ENCODE data around the gene HCK. TPM values are rescaled to one million over a fixed set of nuclear protein-coding genes. Genes with fewer than 3 reads are reported as not detected.
"Not testable (repeated sequence)": the region's sequence is repeated elsewhere in the genome, so short reads cannot be mapped to it uniquely, and the experiment has no call there.

HCK gene
- total RNA-seq, 4 donors from 2014 or later = 2.6 to 31.8 (median 10.2) TPM

DNA sequence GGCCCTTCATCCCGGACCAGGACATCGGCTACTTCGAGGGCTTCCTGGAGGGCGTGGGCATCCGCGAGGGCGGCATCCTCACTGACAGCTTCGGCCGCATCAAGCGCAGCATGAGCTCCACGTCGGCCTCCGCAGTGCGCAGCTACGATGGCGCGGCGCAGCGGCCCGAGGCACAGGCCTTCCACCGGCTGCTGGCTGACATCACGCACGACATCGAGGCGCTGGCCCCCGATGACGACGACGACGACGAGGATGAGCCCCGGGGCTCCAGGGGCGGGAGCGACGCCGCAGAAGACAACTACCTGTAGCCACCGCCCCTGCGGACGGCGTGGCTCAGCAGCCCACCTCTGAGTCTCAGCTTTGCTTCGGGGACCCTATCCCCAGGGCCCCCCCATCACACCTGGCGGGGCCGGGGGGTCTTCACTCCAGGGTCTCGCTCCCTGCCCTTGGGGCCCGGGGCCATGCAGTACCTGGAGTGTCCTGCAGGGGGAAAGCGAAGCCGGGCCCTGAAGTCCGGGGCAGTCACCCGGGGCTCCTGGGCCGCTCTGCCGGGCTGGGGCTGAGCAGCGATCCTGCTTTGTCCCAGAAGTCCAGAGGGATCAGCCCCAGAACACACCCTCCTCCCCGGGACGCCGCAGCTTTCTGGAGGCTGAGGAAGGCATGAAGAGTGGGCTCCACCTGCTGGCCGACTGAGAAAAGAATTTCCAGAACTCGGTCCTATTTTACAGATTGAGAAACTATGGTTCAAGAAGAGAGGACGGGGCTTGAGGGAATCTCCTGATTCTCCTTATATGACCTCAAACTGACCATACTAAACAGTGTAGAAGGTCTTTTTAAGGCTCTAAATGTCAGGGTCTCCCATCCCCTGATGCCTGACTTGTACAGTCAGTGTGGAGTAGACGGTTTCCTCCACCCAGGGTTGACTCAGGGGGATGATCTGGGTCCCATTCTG, 20.8 kb upstream of the HCK start:
- Histone ChIP-seq H3K27ac (no peak overlapping the region), H3K9me3 (no peaks in the 10 kb centered on the region), H3K27me3 (peaks cover 62% of the 10 kb centered on the region), H3K36me3 (no peaks in the 10 kb centered on the region), H3K4me1 (peaks cover 0 to 12% (median 5%) of the 10 kb centered on the region in 3 donors), H3K4me3 (peak overlapping the region in 1 of 2 donors; percentile 38)
- TF ChIP-seq, protein P1, sequence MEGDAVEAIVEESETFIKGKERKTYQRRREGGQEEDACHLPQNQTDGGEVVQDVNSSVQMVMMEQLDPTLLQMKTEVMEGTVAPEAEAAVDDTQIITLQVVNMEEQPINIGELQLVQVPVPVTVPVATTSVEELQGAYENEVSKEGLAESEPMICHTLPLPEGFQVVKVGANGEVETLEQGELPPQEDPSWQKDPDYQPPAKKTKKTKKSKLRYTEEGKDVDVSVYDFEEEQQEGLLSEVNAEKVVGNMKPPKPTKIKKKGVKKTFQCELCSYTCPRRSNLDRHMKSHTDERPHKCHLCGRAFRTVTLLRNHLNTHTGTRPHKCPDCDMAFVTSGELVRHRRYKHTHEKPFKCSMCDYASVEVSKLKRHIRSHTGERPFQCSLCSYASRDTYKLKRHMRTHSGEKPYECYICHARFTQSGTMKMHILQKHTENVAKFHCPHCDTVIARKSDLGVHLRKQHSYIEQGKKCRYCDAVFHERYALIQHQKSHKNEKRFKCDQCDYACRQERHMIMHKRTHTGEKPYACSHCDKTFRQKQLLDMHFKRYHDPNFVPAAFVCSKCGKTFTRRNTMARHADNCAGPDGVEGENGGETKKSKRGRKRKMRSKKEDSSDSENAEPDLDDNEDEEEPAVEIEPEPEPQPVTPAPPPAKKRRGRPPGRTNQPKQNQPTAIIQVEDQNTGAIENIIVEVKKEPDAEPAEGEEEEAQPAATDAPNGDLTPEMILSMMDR (IDR thresholded peaks at IDR 0.05) = peak; percentile 74 to 84 (median 78)
- no peak for TF ChIP-seq EP300 (IDR thresholded peaks at IDR 0.05)
- peak; percentile 86 for ATAC-seq
- WGBS, 2 donors (ENCODE audit: low coverage in 1 of 2) = 7 to 23% methylated on average over 3 to 10 of the region's 59 CpGs

DNA sequence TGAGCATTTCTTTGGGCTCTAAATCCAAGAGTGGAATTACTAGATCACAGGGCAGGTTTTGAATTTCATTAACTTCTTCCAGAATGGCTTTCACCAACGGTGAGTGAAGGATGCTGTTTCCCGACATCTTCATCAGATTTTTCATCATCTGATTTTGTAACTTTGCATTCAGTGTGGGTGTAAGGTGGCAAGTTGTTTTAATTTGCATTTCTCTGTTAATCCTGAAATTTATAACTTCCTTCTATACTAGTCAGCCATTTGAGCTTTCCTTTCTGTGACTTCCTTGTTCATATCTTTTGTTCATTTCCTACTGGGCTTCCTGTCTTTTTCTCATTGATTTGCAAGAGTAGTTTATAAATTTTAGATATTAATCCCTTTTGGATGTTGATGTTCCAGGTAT, 18.7 kb upstream of the HCK start:
- Histone ChIP-seq H3K9me3 (peaks cover 0 to 4% (median 0%) of the 10 kb centered on the region in 3 donors), H3K27me3 (peaks cover 81% of the 10 kb centered on the region), H3K4me3 (no peak overlapping the region), H3K4me1 (peaks cover 0 to 12% (median 5%) of the 10 kb centered on the region in 3 donors), H3K27ac (no peak overlapping the region), H3K36me3 (no peaks in the 10 kb centered on the region)
- TF ChIP-seq POLR2A (IDR thresholded peaks at IDR 0.05) (no peak), EP300 (IDR thresholded peaks at IDR 0.05) (no peak)
- 44 to 69% methylated on average over 2 of the region's 2 CpGs for WGBS, 2 donors (ENCODE audit: low coverage in 1 of 2)
- ATAC-seq = no peak

DNA sequence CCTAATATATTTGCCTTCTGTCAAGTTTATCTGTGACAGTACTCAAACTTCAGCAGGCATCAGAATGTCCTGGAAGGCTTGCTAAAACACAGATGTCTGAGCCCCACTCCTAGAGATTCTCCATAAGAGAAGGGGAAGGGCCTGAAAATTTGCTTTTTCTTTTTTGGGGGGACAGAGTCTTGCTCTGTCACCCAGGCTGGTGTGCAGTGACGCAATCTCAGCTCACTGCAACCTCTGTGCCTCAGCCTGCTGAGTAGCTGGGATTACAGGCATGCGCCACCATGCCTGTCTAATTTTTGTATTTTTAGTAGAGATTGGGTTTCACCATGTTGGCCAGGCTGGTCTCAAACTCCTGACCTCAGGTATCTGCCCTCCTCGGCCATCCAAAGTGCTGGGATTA, 18.3 kb upstream of the HCK start:
- not testable (repeated sequence) for H3K9me3 ChIP-seq, H3K27ac ChIP-seq, H3K36me3 ChIP-seq, ATAC-seq, H3K4me3 ChIP-seq
- Histone ChIP-seq H3K27me3 (peaks cover 85% of the 10 kb centered on the region), H3K4me1 (peaks cover 0 to 12% (median 5%) of the 10 kb centered on the region in 3 donors)
- 67 to 81% methylated on average over 1 to 3 of the region's 3 CpGs for WGBS, 2 donors (ENCODE audit: low coverage in 1 of 2)

DNA sequence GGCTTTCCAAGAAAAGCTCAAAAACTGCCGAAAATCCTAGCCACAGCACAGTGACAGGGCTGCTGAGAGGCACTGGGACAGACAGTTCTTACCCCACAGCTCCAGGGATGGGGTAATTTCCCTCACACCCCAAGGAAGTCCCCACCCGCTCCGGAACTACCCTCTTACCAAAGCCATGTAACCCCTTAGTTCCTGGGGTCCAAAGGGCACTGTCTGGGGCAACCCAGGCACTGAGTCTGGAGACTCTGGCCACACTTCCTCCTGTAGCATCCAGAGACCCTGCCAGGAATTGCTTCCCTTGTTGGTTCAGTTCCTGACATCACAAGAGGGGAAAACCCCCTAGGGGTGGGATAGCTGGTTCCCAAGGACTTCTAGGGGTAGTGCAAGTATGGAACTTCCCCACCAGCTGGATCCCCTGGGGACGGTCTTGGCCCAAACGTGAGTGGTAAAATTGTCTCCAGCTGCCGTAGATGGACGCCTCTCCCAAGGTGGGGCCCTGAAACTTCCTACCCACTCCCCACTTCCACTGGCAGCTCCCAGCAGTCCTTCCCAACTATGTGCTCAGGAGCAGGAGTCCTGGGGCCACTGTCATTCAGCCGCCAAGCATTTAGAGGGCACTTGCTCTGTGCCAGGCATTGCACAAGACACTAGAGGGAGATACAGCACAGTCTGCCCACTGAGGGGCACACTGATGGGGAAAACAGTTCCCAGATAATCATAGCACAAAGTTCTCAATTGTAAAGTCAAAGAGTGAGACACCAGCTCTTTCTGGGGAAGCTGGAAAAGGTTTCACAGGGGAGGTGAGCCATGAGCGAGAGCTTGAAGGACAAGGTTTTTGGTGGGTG, 17.2 kb upstream of the HCK start:
- Histone ChIP-seq H3K27me3 (peaks cover 94% of the 10 kb centered on the region), H3K9me3 (peaks cover 0 to 4% (median 0%) of the 10 kb centered on the region in 3 donors), H3K27ac (no peak overlapping the region), H3K36me3 (no peaks in the 10 kb centered on the region), H3K4me1 (peaks cover 0 to 12% (median 5%) of the 10 kb centered on the region in 3 donors), H3K4me3 (no peak overlapping the region)
- TF ChIP-seq, protein P1 (IDR thresholded peaks at IDR 0.05) = no peak
- TF ChIP-seq POLR2A (IDR thresholded peaks at IDR 0.05) = no peak
- WGBS, 2 donors (ENCODE audit: low coverage in 1 of 2) = 49% methylated on average over 3 of the region's 9 CpGs; no CpG with 5 or more reads in 1 of the 2 donors
- peak; percentile 29 for ATAC-seq

DNA sequence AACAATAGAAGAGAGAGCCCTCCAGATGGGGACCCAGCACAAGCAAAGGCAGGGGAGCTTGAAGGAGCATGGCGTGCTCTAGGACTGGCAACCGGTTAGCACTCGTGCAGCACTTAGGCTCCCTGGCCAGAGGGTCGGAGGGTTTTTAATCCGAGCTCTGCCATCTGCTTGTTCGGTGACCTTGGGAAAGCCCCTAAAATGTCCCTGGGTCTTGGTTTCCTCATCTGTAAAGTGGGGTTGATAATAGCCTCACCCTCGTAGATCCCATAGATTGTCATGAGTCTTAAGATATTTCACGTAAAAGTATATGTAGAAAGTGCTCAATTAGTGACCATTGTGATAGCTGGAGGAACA, 16.6 kb upstream of the HCK start:
- TF ChIP-seq, protein P1 (IDR thresholded peaks at IDR 0.05) = no peak
- no peak for TF ChIP-seq POLR2A (IDR thresholded peaks at IDR 0.05)
- no peak overlapping the region for H3K27ac ChIP-seq
- ATAC-seq = no peak
- WGBS, 2 donors (ENCODE audit: low coverage in 1 of 2) = 40 to 78% methylated on average over 1 to 8 of the region's 8 CpGs
- no peaks in the 10 kb centered on the region for H3K36me3 ChIP-seq
- H3K4me3 ChIP-seq = no peak overlapping the region
- H3K4me1 ChIP-seq = peaks cover 0 to 12% (median 5%) of the 10 kb centered on the region in 3 donors
- H3K9me3 ChIP-seq = peaks cover 0 to 4% (median 0%) of the 10 kb centered on the region in 3 donors
- peaks cover 95% of the 10 kb centered on the region for H3K27me3 ChIP-seq

Data from gastroesophageal sphincter (tissue), 4 donors.